Measurements from ENCODE around the gene STK26.

The STK26 gene

GRCh38 chrX:132077912-132078311 lies 54.8 kb downstream of the STK26 start:
- Histone ChIP-seq H3K79me2 (ENCODE audit: control insufficient read depth, low read length) (no peaks in the 10 kb centered on the region), H3K4me1 (ENCODE audit: control insufficient read depth, low read length) (no peaks in the 10 kb centered on the region), H3K27me3 (ENCODE audit: control insufficient read depth, low read length) (no peaks in the 10 kb centered on the region), H3K27ac (ENCODE audit: low read depth, low read length) (no peak overlapping the region), H3K4me3 (ENCODE audit: low read length) (no peak overlapping the region), H3K4me2 (ENCODE audit: low read length) (no peak overlapping the region), H3K9me2 (replicated peaks; ENCODE audit: control insufficient read depth, low read length) (no peaks in the 10 kb centered on the region), H4K20me1 (ENCODE audit: control insufficient read depth, insufficient read depth, low read depth, low read length) (no peaks in the 10 kb centered on the region), H3K9me3 (ENCODE audit: control insufficient read depth, insufficient read depth, low read length) (no peaks in the 10 kb centered on the region), H3K36me3 (ENCODE audit: control insufficient read depth, low read length) (peaks cover 9% of the 10 kb centered on the region), H3F3A (ENCODE audit: control insufficient read depth, insufficient read depth) (no peaks in the 10 kb centered on the region)
- no peak for TF ChIP-seq CTCF (IDR thresholded peaks at IDR 0.05; ENCODE audit: low read depth, low read length, poor library complexity, severe bottlenecking)

GRCh38 chrX:132085786-132086185 lies 62.7 kb downstream of the STK26 start:
- H3K27ac ChIP-seq (ENCODE audit: low read depth, low read length): no peak overlapping the region

GRCh38 chrX:132086672-132087071 lies 63.6 kb downstream of the STK26 start:
- Histone ChIP-seq H3K36me3 (ENCODE audit: control insufficient read depth, low read length) (no peaks in the 10 kb centered on the region), H3F3A (ENCODE audit: control insufficient read depth, insufficient read depth) (no peaks in the 10 kb centered on the region), H3K4me2 (ENCODE audit: low read length) (no peak overlapping the region), H3K79me2 (ENCODE audit: control insufficient read depth, low read length) (no peaks in the 10 kb centered on the region), H3K4me1 (ENCODE audit: control insufficient read depth, low read length) (no peaks in the 10 kb centered on the region), H3K27ac (ENCODE audit: low read depth, low read length) (no peak overlapping the region), H3K9me3 (ENCODE audit: control insufficient read depth, insufficient read depth, low read length) (no peaks in the 10 kb centered on the region), H3K9me2 (replicated peaks; ENCODE audit: control insufficient read depth, low read length) (no peaks in the 10 kb centered on the region), H4K20me1 (ENCODE audit: control insufficient read depth, insufficient read depth, low read depth, low read length) (no peaks in the 10 kb centered on the region), H3K27me3 (ENCODE audit: control insufficient read depth, low read length) (no peaks in the 10 kb centered on the region), H3K4me3 (ENCODE audit: low read length) (no peak overlapping the region)
- TF ChIP-seq CTCF (IDR thresholded peaks at IDR 0.05; ENCODE audit: low read depth, low read length, poor library complexity, severe bottlenecking): no peak
- TF ChIP-seq EZH2phosphoT487 (IDR thresholded peaks at IDR 0.05; ENCODE audit: borderline replicate concordance, low read length): no peak

More at GRCh38 chrX:132085786-132086185, 62.7 kb downstream of the STK26 start:
- no peak overlapping the region for H3K4me2 ChIP-seq (ENCODE audit: low read length)
- no peaks in the 10 kb centered on the region for H3K9me3 ChIP-seq (ENCODE audit: control insufficient read depth, insufficient read depth, low read length)
- no peaks in the 10 kb centered on the region for H3K9me2 ChIP-seq (replicated peaks; ENCODE audit: control insufficient read depth, low read length)
- H3K4me3 ChIP-seq (ENCODE audit: low read length): no peak overlapping the region
- H3K36me3 ChIP-seq (ENCODE audit: control insufficient read depth, low read length): no peaks in the 10 kb centered on the region
- H4K20me1 ChIP-seq (ENCODE audit: control insufficient read depth, insufficient read depth, low read depth, low read length): no peaks in the 10 kb centered on the region
- TF ChIP-seq EZH2phosphoT487 (IDR thresholded peaks at IDR 0.05; ENCODE audit: borderline replicate concordance, low read length) (no peak), CTCF (IDR thresholded peaks at IDR 0.05; ENCODE audit: low read depth, low read length, poor library complexity, severe bottlenecking) (no peak)
- H3K79me2 ChIP-seq (ENCODE audit: control insufficient read depth, low read length): no peaks in the 10 kb centered on the region
- H3F3A ChIP-seq (ENCODE audit: control insufficient read depth, insufficient read depth): no peaks in the 10 kb centered on the region
- no peaks in the 10 kb centered on the region for H3K27me3 ChIP-seq (ENCODE audit: control insufficient read depth, low read length)
- H3K4me1 ChIP-seq (ENCODE audit: control insufficient read depth, low read length): no peaks in the 10 kb centered on the region

GRCh38 chrX:132088864-132089263 lies 65.8 kb downstream of the STK26 start:
- no peaks in the 10 kb centered on the region for H3F3A ChIP-seq (ENCODE audit: control insufficient read depth, insufficient read depth)
- H3K4me3 ChIP-seq (ENCODE audit: low read length): no peak overlapping the region
- H4K20me1 ChIP-seq (ENCODE audit: control insufficient read depth, insufficient read depth, low read depth, low read length): no peaks in the 10 kb centered on the region
- no peaks in the 10 kb centered on the region for H3K36me3 ChIP-seq (ENCODE audit: control insufficient read depth, low read length)
- no peaks in the 10 kb centered on the region for H3K9me3 ChIP-seq (ENCODE audit: control insufficient read depth, insufficient read depth, low read length)
- TF ChIP-seq EZH2phosphoT487 (IDR thresholded peaks at IDR 0.05; ENCODE audit: borderline replicate concordance, low read length) (no peak), CTCF (IDR thresholded peaks at IDR 0.05; ENCODE audit: low read depth, low read length, poor library complexity, severe bottlenecking) (no peak)
- no peaks in the 10 kb centered on the region for H3K9me2 ChIP-seq (replicated peaks; ENCODE audit: control insufficient read depth, low read length)
- H3K27me3 ChIP-seq (ENCODE audit: control insufficient read depth, low read length): no peaks in the 10 kb centered on the region
- no peak overlapping the region for H3K27ac ChIP-seq (ENCODE audit: low read depth, low read length)
- H3K79me2 ChIP-seq (ENCODE audit: control insufficient read depth, low read length): no peaks in the 10 kb centered on the region
- no peak overlapping the region for H3K4me2 ChIP-seq (ENCODE audit: low read length)
- H3K4me1 ChIP-seq (ENCODE audit: control insufficient read depth, low read length): no peaks in the 10 kb centered on the region
